Inflammatory macrophage treated with lipopolysaccharide for 1 hour (primary cell): ENCODE measurements around the gene GALNT13.

Experiments used
- DNase-seq, 2 donors: peaks; one replicate each; pipeline ENCODE4 v3.0.0-alpha.2; 2020 to 2022

Gene GALNT13

GRCh38 chr2:154336201-154336600 lies 464.5 kb downstream of the GALNT13 start:
- no peak for DNase-seq

DNA sequence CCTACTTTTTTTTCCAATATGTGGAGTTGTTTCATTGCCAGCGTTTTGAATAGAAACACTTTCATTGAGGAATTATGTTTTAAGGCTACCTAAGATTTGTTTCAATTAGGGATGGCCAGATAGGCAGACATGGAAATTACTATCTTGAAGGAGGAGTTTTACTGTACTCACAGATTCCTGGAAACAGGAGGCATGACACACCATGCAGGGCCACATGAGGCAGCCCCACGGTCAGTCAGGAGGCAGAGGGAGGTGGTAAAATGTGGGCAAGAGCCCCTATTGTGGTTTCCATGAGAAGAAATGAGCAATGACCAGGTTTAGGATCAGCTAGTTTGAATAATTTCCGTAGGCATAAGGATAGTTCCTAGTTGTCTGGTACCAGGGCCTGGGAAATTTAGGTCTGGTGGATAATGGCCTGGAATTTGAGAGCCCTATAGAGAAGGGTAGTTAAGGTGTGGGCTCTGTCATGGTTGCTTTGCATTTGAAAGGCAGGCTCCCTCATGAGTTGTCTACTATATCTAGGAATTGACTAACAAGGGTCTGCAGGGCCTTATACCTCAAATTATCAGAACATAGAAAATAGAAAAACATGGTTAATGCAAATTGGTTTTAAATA lies 466.7 kb downstream of the GALNT13 start:
- DNase-seq = no peak

- DNase-seq = no peak
Measured at GRCh38 chr2:154343282-154343681, 471.6 kb downstream of the GALNT13 start.

DNA sequence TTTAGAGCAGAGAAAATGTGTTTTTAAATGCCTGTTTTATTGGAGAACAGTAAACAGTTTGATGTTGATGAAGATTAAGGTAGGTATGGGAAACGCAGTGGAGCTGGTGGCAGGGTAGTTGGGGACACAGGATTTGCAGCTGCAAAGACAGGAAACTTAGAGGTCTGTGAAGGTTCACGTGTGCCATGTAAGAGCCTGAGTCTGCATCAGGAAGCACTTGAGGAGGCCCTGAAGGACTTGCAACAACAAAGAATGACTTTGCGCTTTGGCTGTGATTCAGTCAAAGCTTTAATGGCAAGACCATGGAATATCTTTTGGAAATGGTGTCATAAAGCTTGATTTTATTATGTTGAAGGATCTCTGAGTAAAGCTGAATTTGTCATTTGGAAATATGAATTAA lies 479.2 kb downstream of the GALNT13 start:
- no peak for DNase-seq

GRCh38 chr2:154361276-154361675 lies 489.6 kb downstream of the GALNT13 start:
- no peak for DNase-seq

DNA sequence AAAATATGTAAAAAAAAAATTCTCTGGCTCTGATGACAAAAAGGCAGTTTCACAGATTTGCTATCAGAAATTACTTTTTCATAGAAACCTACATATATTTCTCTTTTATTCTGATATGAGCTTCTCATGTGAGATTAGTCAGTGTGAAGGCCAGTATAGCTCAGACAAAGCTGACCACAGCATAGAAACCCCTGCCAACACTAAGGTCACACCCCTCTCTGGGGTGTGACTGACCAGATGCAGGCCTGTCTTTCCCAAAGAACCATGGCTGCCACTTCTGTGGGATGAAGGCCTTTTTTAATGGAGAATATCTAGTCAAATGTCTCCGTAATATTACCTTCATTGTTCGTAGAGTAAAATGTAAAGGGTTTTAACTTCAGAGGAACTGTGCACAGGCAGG lies 496.4 kb downstream of the GALNT13 start:
- DNase-seq = no peak

DNA sequence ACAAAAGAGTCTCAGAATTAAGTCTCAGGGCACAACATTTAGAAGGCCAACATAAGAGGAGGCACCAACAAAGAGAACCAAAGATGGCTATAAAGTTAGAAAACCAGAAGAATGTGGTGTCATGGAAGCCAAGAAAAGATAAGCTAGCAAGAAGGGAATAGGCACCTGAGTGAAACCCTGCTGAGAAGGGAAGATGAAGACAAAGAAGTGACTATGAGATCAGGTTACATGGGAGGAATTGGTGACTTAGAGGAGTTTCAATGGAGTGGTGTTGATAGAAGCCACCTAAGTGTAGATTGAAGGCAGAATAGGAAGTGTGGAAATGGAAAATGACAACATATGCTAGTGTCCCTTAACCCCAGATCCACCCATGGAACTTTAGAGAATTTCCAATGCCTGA lies 499.2 kb downstream of the GALNT13 start:
- DNase-seq = no peak

- no peak for DNase-seq
Measured at GRCh38 chr2:154374416-154374815, 502.7 kb downstream of the GALNT13 start.

GRCh38 chr2:154375579-154375931 lies 503.8 kb downstream of the GALNT13 start:
- DNase-seq = peak; percentile 11 to 14

DNA sequence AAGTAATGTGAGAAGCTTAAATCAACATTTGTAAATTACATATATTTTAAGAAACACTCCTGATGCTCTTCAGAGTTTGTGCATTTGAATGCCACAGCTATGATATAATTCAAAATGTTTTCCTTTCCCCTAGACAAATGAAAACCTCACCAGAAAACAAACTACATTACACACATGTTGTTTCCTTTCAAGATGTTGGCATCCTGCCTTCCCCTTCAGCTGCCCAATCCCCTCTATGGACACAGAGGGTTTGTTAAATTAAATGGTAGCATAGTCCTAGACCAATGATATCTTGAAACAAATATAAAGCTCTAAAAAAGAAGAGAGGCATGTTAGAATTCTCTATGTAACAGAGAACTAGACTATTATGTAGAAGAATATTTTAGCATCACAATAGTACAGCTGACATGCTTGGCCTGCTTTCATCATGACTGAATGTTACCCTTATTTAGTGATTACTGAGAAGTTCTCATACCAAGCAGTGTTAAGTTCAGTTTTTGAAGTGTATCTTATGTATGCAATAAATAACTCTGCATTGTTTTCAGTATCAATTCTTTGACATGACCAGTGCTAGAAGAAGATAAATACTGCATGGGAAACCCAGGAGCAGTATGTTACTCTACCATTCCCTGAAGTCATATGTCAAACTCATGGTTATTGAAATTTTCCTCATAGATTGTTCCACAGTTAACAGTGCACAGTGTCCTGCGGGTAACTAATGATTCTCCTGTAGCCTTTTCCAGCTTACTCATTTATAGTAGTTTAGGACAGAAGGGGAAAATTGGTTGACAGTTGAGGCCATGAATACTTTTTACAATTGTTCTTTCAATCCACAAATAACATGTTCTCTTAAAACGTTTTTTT lies 510.4 kb downstream of the GALNT13 start:
- no peak for DNase-seq

DNA sequence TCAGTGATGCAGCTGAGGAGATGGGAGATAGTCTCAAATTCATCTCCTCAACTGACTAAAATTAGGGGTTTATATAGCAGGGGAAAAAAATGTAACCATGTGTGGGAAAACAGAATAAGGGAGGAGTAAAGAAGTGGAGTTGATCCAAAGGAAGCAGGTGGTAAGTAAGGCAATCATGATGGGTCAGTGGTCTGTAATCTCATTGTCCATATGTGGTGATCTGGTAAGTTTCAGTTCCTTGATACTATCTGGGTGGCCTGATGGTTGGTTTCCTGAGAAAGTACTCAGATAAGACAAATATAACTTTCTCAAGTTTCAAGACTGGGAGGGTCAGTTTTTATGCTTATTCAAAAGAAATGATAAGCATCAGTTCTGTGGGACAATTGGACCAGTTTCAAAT lies 514.5 kb downstream of the GALNT13 start:
- DNase-seq = no peak

DNA sequence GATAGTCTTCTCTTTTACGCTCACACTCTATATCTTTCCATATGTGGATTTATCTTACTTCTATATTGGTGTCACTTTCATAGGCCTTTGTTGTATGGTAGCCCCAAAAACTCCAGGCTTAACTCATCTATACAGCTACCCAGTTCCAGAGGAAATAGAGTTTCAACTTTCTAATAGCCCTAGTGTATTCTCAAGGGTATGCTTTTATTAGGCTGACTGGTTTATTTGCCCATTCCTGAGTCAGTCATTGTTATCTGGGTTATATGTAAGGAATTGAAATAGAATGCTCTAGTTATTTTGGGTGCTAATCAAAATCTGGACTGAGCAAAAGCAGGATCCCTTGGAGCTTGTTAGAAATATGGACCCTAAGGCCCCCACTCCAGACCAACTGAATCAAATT lies 519.3 kb downstream of the GALNT13 start:
- DNase-seq = no peak

DNA sequence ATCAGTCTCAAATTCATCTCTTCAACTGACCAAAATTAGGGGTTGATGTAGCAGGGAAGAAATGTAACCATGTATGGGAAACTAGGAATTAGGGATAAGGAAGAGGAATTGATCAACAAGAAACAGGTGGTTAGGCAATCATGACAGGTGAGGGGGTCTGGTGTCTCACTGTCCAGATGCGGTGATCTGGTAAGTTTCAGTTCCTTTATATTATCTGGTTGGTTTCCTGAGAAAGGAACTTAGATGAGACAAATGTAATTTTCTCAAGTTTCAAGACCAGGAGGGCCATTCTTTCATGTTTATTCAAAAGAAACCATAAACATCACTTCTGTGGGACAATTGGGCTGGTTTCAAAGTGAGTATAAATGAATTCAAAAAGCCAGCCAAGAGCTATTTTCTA lies 520.5 kb downstream of the GALNT13 start:
- no peak for DNase-seq

GRCh38 chr2:154394600-154394999 lies 522.9 kb downstream of the GALNT13 start:
- DNase-seq = no peak

DNA sequence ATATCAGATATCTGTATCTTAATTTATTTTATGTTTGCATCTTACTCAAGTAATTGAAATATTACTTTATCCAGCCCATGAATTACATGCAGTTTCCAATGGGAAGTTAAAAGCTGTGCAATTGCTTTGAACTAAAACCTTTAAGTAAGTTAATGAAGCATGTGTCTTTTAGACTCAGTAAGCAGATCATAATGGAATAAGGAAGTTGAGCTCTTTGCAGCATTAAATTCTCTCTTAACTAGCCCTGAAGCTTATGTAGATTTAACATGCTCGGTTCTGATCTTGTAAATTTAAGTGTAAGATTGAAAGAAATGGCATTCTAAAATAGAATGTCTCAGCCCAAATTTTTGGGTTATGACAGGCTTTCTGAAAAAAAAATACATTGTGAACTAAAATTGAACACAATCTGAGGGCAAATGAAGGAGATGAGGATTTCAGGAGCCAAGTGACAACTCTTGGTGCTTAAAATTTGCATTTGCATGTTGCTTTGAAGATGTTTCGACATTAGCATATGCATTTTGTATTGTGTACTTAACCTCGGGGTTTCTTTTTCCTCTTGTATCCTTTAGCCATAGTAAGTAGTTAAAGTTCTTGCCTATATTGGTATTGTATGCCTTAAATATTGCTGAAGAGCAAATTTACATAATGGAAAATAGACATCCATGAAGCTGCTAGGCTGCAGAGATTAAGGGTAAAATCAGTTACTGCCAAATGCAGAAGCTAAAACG lies 529.0 kb downstream of the GALNT13 start:
- DNase-seq = no peak

DNA sequence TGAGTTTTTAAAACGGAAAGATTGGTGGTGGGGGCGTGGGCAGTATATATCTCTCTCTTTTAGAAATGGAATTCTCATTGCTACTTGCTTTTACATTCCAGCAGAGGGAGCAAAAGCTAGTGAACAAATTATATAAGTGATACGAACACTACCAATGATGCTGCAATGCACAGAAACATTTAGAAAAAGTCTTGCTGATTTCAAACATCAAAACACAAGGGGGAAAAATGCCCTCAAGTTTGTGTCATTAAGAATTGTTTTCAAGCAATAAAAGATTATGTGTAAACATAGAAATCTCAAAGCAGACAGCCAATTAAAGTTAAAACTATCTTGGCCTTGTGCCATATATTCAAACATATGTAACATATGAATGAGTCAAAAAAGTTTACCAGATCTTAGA lies 530.5 kb downstream of the GALNT13 start:
- peak; percentile 7 to 11 for DNase-seq

- no peak for DNase-seq
Measured at GRCh38 chr2:154403242-154403790, 531.6 kb downstream of the GALNT13 start.

DNA sequence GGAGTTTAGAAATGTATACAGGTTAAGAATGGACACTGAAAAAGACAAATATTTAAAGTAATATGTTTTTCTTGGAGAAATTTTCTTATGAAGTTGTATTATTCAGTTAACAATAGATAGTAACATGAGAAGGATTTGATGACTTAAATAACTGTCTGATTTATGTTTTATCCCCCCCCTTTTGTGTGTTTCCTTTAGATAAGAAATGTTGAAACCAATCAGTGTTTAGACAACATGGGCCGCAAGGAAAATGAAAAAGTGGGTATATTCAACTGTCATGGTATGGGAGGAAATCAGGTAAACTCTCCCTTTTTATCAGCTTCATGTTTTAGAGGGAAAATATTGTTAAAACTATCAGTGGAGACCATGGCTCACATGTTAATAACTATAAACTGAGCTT lies 537.1 kb downstream of the GALNT13 start:
- no peak for DNase-seq

GRCh38 chr2:154422251-154422650 lies 550.5 kb downstream of the GALNT13 start:
- DNase-seq = no peak

GRCh38 chr2:154425994-154426393 lies 554.3 kb downstream of the GALNT13 start:
- DNase-seq = no peak

GRCh38 chr2:154427453-154427852 lies 555.7 kb downstream of the GALNT13 start:
- DNase-seq = no peak

DNA sequence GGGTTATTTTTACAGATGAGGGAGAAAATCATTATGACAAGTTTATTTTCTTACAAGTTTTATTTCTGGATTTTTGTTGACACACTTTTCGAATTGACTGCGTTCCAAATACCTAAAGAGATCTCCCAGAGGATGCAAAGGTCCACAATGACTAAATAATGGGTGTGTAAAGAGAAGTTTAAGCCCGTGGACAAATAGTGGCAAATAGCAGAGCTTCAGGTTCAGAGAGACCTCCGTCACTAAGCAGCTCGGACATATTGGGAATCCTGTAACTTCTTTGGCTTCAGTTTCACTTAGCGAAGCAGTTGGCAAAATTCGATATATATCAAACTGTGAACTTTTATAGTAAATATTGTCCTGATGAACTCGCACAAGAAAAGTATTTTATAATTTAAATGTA lies 556.3 kb downstream of the GALNT13 start:
- DNase-seq = no peak

DNA sequence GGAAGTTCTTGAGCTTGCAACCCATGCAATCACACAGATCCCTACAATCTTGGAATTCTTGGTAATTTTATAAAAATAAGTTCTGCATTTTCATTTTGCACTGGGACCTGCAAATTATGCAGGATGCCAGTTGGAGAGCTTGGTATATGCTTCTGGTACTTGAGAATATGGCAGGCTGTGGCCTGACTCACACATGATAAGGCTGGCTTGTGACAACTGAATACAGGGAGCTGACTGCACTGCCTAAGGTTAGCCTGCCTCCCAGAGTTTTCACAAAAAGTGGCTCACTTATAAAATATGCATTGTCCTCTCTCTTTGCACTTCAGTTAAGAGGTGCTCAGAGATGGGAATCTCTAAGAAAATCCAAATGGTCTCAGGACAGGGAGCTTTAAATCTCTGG lies 561.3 kb downstream of the GALNT13 start:
- no peak for DNase-seq

DNA sequence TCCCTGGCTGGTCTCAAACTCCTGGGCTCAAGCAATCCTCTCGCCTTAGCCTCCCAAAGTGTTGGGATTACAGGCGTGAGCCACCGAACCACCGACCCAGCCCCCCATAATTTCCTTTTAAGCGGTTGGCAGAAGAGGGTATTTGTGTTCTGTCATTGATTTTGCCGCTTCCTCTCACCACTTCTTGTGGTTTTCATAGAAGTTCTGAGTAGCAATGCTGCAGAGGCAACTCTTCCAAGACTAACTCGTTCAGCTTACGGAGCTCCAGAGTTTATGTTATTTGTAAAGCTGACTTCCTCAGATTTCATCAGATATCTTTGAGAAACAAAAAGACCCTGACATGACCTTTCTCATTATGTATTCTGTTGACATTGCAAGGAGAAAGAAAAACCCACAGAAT lies 565.4 kb downstream of the GALNT13 start:
- no peak for DNase-seq
